Neural cell (in vitro differentiated cells): ENCODE measurements around the gene VSTM4.

Experiments used
- CTCF ChIP-seq: fragments of 450-650 bp; IDR thresholded peaks from 2 replicates; pipeline ENCODE4 v1.5.1; 2014; ENCODE audit warnings: antibody characterized with exemption, mild to moderate bottlenecking, moderate library complexity; ENCODE audit not compliant: poor library complexity, severe bottlenecking
- EP300 ChIP-seq: fragments of 450-650 bp; conservative IDR thresholded peaks from 2 replicates; pipeline ENCODE4 v1.6.1; 2014; ENCODE audit warnings: antibody characterized with exemption, mild to moderate bottlenecking, moderate library complexity; ENCODE audit not compliant: poor library complexity, severe bottlenecking
- EZH2 ChIP-seq: fragments of 200-600, 300-800 bp; shearing (Covaris generic), sonication (generic); IDR thresholded peaks from 2 replicates; pipeline ENCODE4 v1.6.1; 2014; ENCODE audit warnings: antibody characterized with exemption, low read length, borderline replicate concordance, mild to moderate bottlenecking; ENCODE audit not compliant: insufficient read depth, poor library complexity, severe bottlenecking
- MXI1 ChIP-seq: fragments of 450-650 bp; conservative IDR thresholded peaks from 2 replicates; pipeline ENCODE4 v1.6.1; 2014; ENCODE audit warnings: antibody characterized with exemption, mild to moderate bottlenecking; ENCODE audit not compliant: poor library complexity, severe bottlenecking
- POLR2AphosphoS5 ChIP-seq: IDR thresholded peaks from 2 replicates; pipeline ENCODE4 v1.6.1; 2012
- SMC3 ChIP-seq: fragments of 450-650 bp; conservative IDR thresholded peaks from 2 replicates; pipeline ENCODE4 v1.6.1; 2014; ENCODE audit warnings: antibody characterized with exemption, mild to moderate bottlenecking, moderate library complexity; ENCODE audit not compliant: poor library complexity

- TF ChIP-seq EZH2 (no peak), CTCF (no peak), EP300 (no peak), SMC3 (no peak), POLR2AphosphoS5 (no peak), MXI1 (no peak)
Measured at GRCh38 chr10:49162761-49163310, 47.5 kb upstream of the VSTM4 start.
